Measurements from ENCODE around the gene SPPL2B.

DNA sequence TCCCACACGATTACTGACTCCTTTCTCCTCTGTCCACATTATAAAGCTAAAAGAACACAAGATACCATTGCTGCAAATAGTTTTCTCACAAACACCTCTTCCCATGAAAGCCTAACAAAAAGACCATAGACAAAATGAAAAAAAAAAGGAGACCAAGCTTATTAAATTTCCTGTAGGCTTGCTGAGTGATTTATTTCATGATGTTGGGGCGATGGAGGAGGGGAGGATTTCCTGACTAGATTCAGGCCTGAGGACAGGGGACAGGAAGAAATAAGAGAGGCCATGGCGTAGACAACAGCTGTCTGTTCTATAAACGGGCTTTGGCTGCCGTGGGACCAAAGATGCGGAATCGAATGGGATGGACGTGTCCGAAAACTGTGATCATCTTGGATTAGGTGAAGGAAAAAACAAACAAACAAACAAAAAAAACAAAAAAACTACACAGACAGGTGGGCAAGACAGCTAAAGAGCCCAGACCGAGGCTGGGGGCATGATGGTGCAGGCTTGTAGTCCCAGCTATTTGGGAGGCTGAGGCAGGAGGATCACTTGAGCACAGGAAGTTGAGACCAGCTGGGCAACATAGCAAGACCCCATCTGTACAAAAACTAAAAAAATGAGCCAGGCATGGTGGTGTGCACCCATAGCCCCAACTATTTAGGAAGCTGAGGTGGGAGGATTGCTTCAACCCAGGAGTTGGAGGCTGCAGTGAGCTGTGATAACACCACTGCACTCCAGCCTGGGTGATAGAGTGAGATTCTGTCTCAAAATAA lies 36.9 kb downstream of the SPPL2B start:
- TF ChIP-seq CTCF (IDR thresholded peaks at IDR 0.05 in 4 of 5, conservative IDR thresholded peaks at IDR 0.05 in 1 of 5) (no peak), POLR2A (IDR thresholded peaks at IDR 0.05) (no peak)
